Progenitor cell of endocrine pancreas (in vitro differentiated cells): ENCODE results near the gene CENPP. TPM values are rescaled to one million over a fixed set of nuclear protein-coding genes. Genes with fewer than 3 reads are reported as not detected.

Experiments
- DNase-seq: peaks from one replicate; pipeline ENCODE4 v3.0.0; 2021; ENCODE audit warnings: low spot score; ENCODE audit not compliant: unreplicated experiment
- H3K27ac Mint-ChIP-seq: 2 replicates; pipeline ENCODE4 v1.8.0; 2021; ENCODE audit warnings: mild to moderate bottlenecking, moderate library complexity, mixed read lengths
- H3K27me3 Mint-ChIP-seq: 2 replicates; pipeline ENCODE4 v1.8.0; 2021; ENCODE audit warnings: mixed read lengths
- H3K36me3 Mint-ChIP-seq: 2 replicates; pipeline ENCODE4 v1.8.0; 2022; ENCODE audit warnings: mixed read lengths; ENCODE audit not compliant: insufficient read depth
- H3K4me1 Mint-ChIP-seq: 2 replicates; pipeline ENCODE4 v1.8.0; 2021; ENCODE audit warnings: low read depth, mixed read lengths
- H3K4me3 Mint-ChIP-seq: 2 replicates; pipeline ENCODE4 v1.8.0; 2021; ENCODE audit warnings: low read depth, mild to moderate bottlenecking, moderate library complexity, mixed read lengths
- H3K9me3 Mint-ChIP-seq: 2 replicates; pipeline ENCODE4 v1.8.0; 2021; ENCODE audit warnings: low read depth, mixed read lengths
- total RNA-seq: library from RNA; stranded (reverse); gene quantifications from 2 replicates; pipeline ENCODE4 v1.2.1, GENCODE V29; 2021
- TF ChIP-seq, protein P1 (sequence below): fragments of 200-600 bp; sonication (generic); IDR thresholded peaks from one replicate; pipeline ENCODE4 v1.5.0; 2021; ENCODE audit warnings: antibody characterized with exemption, mild to moderate bottlenecking; ENCODE audit not compliant: unreplicated experiment

CENPP gene
- total RNA-seq, 1 donor from 2014 or later: 5.0 TPM

DNA sequence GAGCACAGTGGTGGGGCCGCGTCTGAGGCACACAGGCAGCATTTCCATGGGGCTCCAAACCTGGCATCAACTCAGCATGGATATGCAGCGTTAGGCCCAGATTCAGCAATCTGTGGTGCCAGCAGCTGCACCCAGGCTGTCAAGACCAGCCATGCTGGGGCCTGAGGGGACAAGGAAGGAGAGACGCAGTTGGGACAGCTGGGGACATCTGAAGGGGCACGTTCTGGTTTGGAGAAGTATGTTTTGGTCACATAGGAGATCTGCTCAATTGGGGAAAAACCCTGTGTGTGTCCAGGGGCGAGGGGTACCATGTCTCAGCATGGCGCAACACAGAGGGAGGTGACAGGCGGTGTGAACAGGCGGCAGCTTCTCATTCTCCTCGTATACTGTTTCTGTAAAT, 276.7 kb downstream of the CENPP start:
- no peak overlapping the region for H3K4me3 Mint-ChIP-seq
- DNase-seq: no peak
- peaks cover 15% of the 10 kb centered on the region for H3K9me3 Mint-ChIP-seq
- TF ChIP-seq, protein P1, sequence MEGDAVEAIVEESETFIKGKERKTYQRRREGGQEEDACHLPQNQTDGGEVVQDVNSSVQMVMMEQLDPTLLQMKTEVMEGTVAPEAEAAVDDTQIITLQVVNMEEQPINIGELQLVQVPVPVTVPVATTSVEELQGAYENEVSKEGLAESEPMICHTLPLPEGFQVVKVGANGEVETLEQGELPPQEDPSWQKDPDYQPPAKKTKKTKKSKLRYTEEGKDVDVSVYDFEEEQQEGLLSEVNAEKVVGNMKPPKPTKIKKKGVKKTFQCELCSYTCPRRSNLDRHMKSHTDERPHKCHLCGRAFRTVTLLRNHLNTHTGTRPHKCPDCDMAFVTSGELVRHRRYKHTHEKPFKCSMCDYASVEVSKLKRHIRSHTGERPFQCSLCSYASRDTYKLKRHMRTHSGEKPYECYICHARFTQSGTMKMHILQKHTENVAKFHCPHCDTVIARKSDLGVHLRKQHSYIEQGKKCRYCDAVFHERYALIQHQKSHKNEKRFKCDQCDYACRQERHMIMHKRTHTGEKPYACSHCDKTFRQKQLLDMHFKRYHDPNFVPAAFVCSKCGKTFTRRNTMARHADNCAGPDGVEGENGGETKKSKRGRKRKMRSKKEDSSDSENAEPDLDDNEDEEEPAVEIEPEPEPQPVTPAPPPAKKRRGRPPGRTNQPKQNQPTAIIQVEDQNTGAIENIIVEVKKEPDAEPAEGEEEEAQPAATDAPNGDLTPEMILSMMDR: no peak
- no peak overlapping the region for H3K27ac Mint-ChIP-seq
- H3K27me3 Mint-ChIP-seq: no peaks in the 10 kb centered on the region
- H3K4me1 Mint-ChIP-seq: no peaks in the 10 kb centered on the region
- peaks cover 3% of the 10 kb centered on the region for H3K36me3 Mint-ChIP-seq

- peaks cover 3% of the 10 kb centered on the region for H3K36me3 Mint-ChIP-seq
- no peaks in the 10 kb centered on the region for H3K4me1 Mint-ChIP-seq
- TF ChIP-seq, protein P1: no peak
- H3K4me3 Mint-ChIP-seq: no peak overlapping the region
- peaks cover 15% of the 10 kb centered on the region for H3K9me3 Mint-ChIP-seq
- DNase-seq: no peak
- H3K27me3 Mint-ChIP-seq: no peaks in the 10 kb centered on the region
- H3K27ac Mint-ChIP-seq: no peak overlapping the region
Observed at GRCh38 chr9:92603100-92603499, 277.3 kb downstream of the CENPP start.

- peaks cover 15% of the 10 kb centered on the region for H3K9me3 Mint-ChIP-seq
- peaks cover 3% of the 10 kb centered on the region for H3K36me3 Mint-ChIP-seq
- TF ChIP-seq, protein P1: no peak
- H3K4me3 Mint-ChIP-seq: no peak overlapping the region
- no peaks in the 10 kb centered on the region for H3K4me1 Mint-ChIP-seq
- H3K27me3 Mint-ChIP-seq: no peaks in the 10 kb centered on the region
- DNase-seq: no peak
- no peak overlapping the region for H3K27ac Mint-ChIP-seq
Observed at GRCh38 chr9:92603990-92604389, 278.2 kb downstream of the CENPP start.

- H3K4me3 Mint-ChIP-seq: no peak overlapping the region
- peaks cover 15% of the 10 kb centered on the region for H3K9me3 Mint-ChIP-seq
- TF ChIP-seq, protein P1: no peak
- DNase-seq: no peak
- no peak overlapping the region for H3K27ac Mint-ChIP-seq
- H3K4me1 Mint-ChIP-seq: no peaks in the 10 kb centered on the region
- no peaks in the 10 kb centered on the region for H3K27me3 Mint-ChIP-seq
- H3K36me3 Mint-ChIP-seq: peaks cover 3% of the 10 kb centered on the region
Observed at GRCh38 chr9:92605224-92605623, 279.5 kb downstream of the CENPP start.

- TF ChIP-seq, protein P1: no peak
- Mint-ChIP-seq H3K4me3 (no peak overlapping the region), H3K27ac (no peak overlapping the region), H3K4me1 (no peaks in the 10 kb centered on the region), H3K9me3 (peaks cover 15% of the 10 kb centered on the region), H3K36me3 (peaks cover 3% of the 10 kb centered on the region), H3K27me3 (no peaks in the 10 kb centered on the region)
- DNase-seq: no peak
Observed at GRCh38 chr9:92607088-92607487, 281.3 kb downstream of the CENPP start.
